Measurements from ENCODE around the gene APOC3. TPM values are rescaled to one million over a fixed set of nuclear protein-coding genes. Genes with fewer than 3 reads are reported as not detected.

Gene APOC3
- total and polyA plus RNA-seq, 2 of the 4 experiments (the other 2 are of a cell fraction): not detected

- DNase-seq (no peak), ATAC-seq (ENCODE audit: low read depth) (no peak)
- H3K4me1 ChIP-seq (ENCODE audit: control insufficient read depth, insufficient read depth, low read length): peaks cover 3% of the 10 kb centered on the region; the same call in 1 of the 2 replicates
- H2BK5ac ChIP-seq (ENCODE audit: low read depth, low read length, poor library complexity, severe bottlenecking): no peak overlapping the region
- no peak overlapping the region for H4K8ac ChIP-seq (ENCODE audit: low read depth in 2 of 2, low read length in 2 of 2)
- peaks cover 4% of the 10 kb centered on the region; the same call in 1 of the 2 replicates for H3K27me3 ChIP-seq (ENCODE audit: control insufficient read depth, insufficient read depth, low read length)
- H4K91ac ChIP-seq (ENCODE audit: insufficient read depth, low read depth, low read length): no peak overlapping the region
- H3K9me3 ChIP-seq (ENCODE audit: control insufficient read depth, insufficient read depth, low read length): peaks cover 3% of the 10 kb centered on the region
- no TSS peak for BruUV-seq (replicated peaks)
- WGBS, 2 experiments (ENCODE audit: extremely low coverage in 2 of 2, insufficient read length in 1 of 2): 100% methylated on average over 1 of the region's 5 CpGs; no CpG with 5 or more reads in 1 of the 2 experiments
- no peak overlapping the region for H4K5ac ChIP-seq (ENCODE audit: low read depth, low read length)
- POLR2A ChIA-PET (ENCODE audit: unreplicated experiment): no interaction called here
- H3K79me1 ChIP-seq (ENCODE audit: low read depth in 1 of 2, low read length in 2 of 2): no peaks in the 10 kb centered on the region
- H3K14ac ChIP-seq (replicated peaks; ENCODE audit: low read depth, low read length): no peak overlapping the region
- no peak overlapping the region for H2BK120ac ChIP-seq (ENCODE audit: low read depth, low read length)
- H3K18ac ChIP-seq (ENCODE audit: low read depth, low read length): no peak overlapping the region
- intact Hi-C loops (cut with micrococcal nuclease): no loop called here
- CTCF ChIA-PET: interaction anchor here (1.0 kb wide), 1 partner anchor 22 kb away, joined by 4 read pairs; no protein-coding TSS in a partner anchor
- H3K56ac ChIP-seq (ENCODE audit: extremely low read depth, insufficient read depth, low read length): no peak overlapping the region
- no peaks in the 10 kb centered on the region for H3K36me3 ChIP-seq (ENCODE audit: control insufficient read depth, insufficient read depth, low read length)
- H3K4me2 ChIP-seq (ENCODE audit: low read depth, low read length): no peak overlapping the region
- dilution Hi-C loops (cut with HindIII; ENCODE audit: low sequenced_read_pairs, unreplicated experiment): no loop called here
- H3K9ac ChIP-seq (ENCODE audit: low read depth, low read length): no peak overlapping the region
- no peak overlapping the region for H3K23ac ChIP-seq (ENCODE audit: low read depth, low read length)
- H2AK5ac ChIP-seq (ENCODE audit: low read depth, low read length): no peak overlapping the region
- in situ Hi-C loops (cut with MboI; ENCODE audit: low sequenced_read_pairs): no loop called here
- H2BK20ac ChIP-seq (ENCODE audit: low read depth, low read length): no peak overlapping the region
- peak overlapping the region; percentile 23 for H2AK9ac ChIP-seq (replicated peaks; ENCODE audit: low read depth, low read length, poor library complexity)
- H3K4ac ChIP-seq (ENCODE audit: low read depth, low read length): no peak overlapping the region
- H2AFZ ChIP-seq (replicated peaks; ENCODE audit: low read length, poor library complexity): no peak overlapping the region
- TF ChIP-seq, protein P1, sequence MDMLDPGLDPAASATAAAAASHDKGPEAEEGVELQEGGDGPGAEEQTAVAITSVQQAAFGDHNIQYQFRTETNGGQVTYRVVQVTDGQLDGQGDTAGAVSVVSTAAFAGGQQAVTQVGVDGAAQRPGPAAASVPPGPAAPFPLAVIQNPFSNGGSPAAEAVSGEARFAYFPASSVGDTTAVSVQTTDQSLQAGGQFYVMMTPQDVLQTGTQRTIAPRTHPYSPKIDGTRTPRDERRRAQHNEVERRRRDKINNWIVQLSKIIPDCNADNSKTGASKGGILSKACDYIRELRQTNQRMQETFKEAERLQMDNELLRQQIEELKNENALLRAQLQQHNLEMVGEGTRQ (IDR thresholded peaks at IDR 0.05; ENCODE audit: low read depth, low read length): no peak
- TF ChIP-seq RAD21 (IDR thresholded peaks at IDR 0.05; ENCODE audit: low read length) (no peak), MXI1 (IDR thresholded peaks at IDR 0.05; ENCODE audit: borderline replicate concordance, low read depth, low read length) (no peak), MAFK (IDR thresholded peaks at IDR 0.05; ENCODE audit: low read depth, low read length) (no peak), CHD1 (IDR thresholded peaks at IDR 0.05; ENCODE audit: low read depth, low read length) (no peak), ELK1 (IDR thresholded peaks at IDR 0.05; ENCODE audit: borderline replicate concordance, low read depth, low read length) (no peak), SMC3 (IDR thresholded peaks at IDR 0.05; ENCODE audit: low read depth, low read length) (no peak), POLR2A (IDR thresholded peaks at IDR 0.05; ENCODE audit: low read depth, low read length) (no peak), CEBPB (IDR thresholded peaks at IDR 0.05; ENCODE audit: low read depth, low read length) (no peak), NFE2L2 (IDR thresholded peaks at IDR 0.05; ENCODE audit: low read depth, low read length) (no peak), FOS (IDR thresholded peaks at IDR 0.05; ENCODE audit: low read depth, low read length) (no peak)
- TF ChIP-seq, protein P2, sequence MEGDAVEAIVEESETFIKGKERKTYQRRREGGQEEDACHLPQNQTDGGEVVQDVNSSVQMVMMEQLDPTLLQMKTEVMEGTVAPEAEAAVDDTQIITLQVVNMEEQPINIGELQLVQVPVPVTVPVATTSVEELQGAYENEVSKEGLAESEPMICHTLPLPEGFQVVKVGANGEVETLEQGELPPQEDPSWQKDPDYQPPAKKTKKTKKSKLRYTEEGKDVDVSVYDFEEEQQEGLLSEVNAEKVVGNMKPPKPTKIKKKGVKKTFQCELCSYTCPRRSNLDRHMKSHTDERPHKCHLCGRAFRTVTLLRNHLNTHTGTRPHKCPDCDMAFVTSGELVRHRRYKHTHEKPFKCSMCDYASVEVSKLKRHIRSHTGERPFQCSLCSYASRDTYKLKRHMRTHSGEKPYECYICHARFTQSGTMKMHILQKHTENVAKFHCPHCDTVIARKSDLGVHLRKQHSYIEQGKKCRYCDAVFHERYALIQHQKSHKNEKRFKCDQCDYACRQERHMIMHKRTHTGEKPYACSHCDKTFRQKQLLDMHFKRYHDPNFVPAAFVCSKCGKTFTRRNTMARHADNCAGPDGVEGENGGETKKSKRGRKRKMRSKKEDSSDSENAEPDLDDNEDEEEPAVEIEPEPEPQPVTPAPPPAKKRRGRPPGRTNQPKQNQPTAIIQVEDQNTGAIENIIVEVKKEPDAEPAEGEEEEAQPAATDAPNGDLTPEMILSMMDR (conservative IDR thresholded peaks at IDR 0.05; ENCODE audit: low read depth, low read length): no peak
- no peak overlapping the region for H2BK15ac ChIP-seq (ENCODE audit: low read depth, low read length)
- no peaks in the 10 kb centered on the region for H4K20me1 ChIP-seq (ENCODE audit: insufficient read depth, low read length)
- no peaks in the 10 kb centered on the region for H3K9me1 ChIP-seq (ENCODE audit: insufficient read depth, low read length)
- no peak overlapping the region for H3K4me3 ChIP-seq (ENCODE audit: insufficient read depth, low read depth, low read length)
- no peak overlapping the region for H3K27ac ChIP-seq (ENCODE audit: insufficient read depth, low read length)
Observed at GRCh38 chr11:116813781-116814471, 15.8 kb upstream of the APOC3 start.
